Measurements from ENCODE around the gene FNTB.
"Not testable (repeated sequence)": the region's sequence is repeated elsewhere in the genome, so short reads cannot be mapped to it uniquely, and the experiment has no call there.

DNA sequence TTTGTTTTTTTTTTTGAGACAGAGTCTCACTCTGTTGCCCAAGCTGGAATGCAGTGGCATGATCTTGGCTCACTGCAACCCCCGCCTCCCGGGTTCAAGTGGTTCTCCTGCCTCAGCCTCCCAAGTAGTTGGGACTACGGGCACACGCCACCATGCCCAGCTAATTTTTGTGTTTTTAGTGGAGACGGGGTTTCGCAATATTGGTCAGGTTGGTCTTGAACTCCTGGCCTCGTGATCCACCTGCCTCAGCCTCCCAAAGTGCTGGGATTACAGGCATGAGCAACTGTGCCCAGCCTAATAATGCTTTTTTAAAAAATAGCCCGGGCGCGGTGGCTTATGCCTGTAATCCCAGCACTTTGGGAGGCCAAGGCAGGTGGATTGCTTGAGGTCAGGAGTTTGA is 44.6 kb downstream of the FNTB start:
- TF ChIP-seq POLR2A (IDR thresholded peaks at IDR 0.05; ENCODE audit: control extremely low read depth in 1 of 2, low read depth in 2 of 2, low read length in 2 of 2); ZNF274 (IDR thresholded peaks at IDR 0.05; ENCODE audit: borderline replicate concordance, extremely low read depth, low read length); NRF1 (IDR thresholded peaks at IDR 0.05; ENCODE audit: low read depth, low read length); POLR2AphosphoS5 (IDR thresholded peaks at IDR 0.05; ENCODE audit: low read depth, low read length); TAF1 (IDR thresholded peaks at IDR 0.05; ENCODE audit: low read depth, low read length); CTCF (IDR thresholded peaks at IDR 0.05; ENCODE audit: control extremely low read depth in 1 of 3, insufficient read depth in 1 of 3, low read depth in 1 of 3, low read length in 3 of 3); MAFK (IDR thresholded peaks at IDR 0.05; ENCODE audit: low read depth, low read length); EP300 (IDR thresholded peaks at IDR 0.05; ENCODE audit: borderline replicate concordance in 1 of 2, low read depth in 2 of 2, low read length in 2 of 2): not testable (repeated sequence)
